ENCODE results near the gene VENTX.
"Not testable (repeated sequence)": the region's sequence is repeated elsewhere in the genome, so short reads cannot be mapped to it uniquely, and the experiment has no call there.

The VENTX gene

DNA sequence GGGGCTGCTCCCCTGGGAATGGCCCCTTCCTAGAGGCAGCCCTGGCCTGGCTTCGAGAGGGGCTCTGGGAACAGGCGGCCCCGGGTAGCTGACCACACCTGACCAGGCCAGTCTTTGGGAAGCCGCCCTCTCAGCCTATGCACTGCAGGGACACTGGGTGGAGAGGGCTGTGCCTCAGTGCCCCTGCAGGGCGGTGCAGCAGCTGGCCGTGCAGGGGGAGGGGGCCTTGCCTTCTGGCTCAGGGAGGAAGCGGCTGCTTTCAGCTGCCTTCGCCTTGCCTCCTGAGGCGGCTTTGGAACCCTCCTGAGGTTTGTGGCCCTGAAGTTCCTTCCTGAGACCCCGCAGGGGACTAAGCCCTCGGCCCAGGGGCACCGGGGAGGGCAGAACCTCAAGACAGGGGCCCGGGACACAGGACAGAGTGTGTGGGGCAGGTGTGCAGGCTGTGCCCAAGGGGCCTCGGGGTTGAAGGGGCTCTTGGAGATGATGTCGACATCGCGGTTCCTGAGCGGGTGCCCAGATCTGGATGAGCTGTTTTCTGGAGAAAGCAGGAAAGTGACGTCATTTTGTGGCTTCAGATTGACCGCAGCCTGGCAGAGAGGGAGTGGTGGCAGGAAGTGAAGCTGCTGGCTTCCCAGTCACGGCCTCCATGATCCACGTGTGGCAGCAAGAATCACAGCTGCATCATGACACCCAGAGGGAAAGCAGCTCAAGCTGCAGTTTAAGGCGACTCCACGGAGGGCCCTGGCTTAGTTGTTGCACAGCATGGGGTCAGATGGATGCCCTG lies 21.4 kb downstream of the VENTX start:
- no peak for DNase-seq

DNA sequence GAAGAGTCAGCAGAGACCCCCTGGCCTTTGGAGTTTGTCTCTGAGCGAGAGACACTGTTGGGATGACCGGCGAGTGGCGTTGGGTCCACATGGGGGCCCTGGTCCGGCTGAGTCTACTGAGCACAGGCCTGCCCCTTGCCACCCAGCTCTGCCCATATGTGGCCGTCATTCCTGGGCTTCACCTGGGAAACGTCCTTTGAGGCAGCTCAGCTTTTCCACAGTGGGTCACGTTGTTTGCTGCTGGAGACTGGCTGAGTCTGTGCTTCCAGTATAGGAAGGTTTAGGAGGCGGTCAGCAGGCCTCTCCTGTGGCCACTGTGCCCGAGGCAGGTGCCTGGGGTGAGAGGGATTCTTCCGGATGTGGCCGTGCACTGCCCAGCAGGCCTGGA lies 21.9 kb downstream of the VENTX start:
- DNase-seq: no peak

DNA sequence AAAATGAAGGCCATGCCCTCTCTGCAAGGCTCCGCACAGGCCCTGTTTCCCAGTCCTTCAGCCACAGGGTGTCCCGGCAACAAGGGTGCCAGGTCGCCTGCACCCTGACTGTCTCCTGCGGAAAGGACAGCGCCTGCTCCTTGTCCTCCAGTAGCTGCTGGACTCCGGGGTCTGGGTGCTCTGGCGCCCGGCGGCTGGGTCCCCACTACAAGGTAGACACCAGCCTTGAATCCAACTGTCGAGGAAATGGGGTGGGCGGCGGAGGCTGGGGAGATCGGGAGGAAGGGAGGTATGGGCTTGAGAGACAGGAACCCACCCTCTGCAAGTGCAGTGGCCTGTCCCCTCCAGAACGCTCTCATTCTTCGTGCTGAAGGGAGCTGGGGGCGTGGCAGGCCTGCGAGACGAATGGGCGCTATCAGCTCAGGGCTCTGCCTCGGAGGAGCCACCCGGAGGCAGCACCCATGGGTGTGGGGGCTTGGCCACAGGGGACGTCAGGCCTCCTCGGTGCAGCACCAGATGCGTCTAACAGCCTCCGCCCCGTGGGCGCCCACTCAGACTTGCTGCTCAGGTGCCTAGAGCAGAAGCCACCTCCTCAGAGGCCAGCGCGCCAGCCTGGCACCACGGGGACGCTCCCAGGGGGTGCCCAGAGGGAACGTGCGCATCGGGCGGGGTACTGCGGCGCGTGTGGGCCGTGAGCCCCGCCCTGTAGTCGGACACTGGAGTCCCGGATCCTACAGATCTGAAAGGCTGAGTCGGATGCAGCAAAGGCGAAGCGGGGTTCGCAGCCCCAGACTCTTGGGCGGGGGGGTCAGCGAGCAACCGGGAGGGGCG lies 23.5 kb downstream of the VENTX start:
- no peak for DNase-seq

DNA sequence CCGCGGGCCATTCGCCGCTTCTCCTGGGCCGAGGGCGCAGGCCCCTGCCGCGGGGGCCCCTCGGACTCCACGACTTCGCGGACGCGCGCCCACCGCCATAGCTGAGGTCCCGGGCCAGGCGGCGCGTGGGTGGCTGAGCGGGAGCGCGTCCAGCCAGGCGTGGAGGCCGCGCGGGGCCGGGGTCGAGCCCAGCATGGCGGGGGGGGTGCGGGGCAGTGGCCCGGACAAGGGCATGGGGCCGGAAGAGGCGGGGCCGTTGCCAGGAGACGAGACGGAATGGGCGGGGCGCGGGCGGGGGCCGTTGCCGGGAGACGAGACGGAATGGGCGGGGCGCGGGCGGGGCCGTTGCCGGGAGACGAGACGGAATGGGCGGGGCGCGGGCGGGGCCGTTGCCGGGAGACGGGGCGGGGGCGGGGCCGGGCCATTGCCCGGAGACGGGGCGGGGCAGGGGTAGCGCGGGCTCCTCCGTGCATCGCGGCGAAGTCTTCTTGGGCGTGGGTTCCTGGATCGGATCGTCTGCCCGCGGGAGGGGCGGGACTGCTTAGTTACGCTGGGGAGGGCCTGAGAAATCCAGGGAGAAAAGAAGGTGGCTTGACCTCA lies 24.2 kb downstream of the VENTX start:
- no peak for DNase-seq

DNA sequence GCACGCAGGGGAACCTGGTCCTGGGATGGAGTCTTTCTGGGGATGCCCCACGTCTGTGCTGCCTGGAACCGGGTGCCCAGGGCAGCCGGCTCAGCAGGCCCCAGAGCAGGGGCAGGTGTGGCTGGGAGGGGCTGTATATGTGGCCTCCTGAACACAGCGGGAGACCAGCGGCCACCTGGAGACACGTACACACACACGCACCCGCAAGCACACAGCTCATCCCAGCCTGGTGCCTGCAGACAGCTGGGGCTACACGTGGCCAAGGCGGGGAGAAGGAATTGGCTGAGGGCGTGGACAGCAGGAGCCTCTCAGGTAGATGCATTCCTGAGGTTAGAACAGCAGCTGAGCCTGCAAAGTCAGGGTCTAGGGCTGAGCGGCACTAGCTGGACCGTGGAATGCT lies 25.0 kb downstream of the VENTX start:
- no peak for DNase-seq

DNA sequence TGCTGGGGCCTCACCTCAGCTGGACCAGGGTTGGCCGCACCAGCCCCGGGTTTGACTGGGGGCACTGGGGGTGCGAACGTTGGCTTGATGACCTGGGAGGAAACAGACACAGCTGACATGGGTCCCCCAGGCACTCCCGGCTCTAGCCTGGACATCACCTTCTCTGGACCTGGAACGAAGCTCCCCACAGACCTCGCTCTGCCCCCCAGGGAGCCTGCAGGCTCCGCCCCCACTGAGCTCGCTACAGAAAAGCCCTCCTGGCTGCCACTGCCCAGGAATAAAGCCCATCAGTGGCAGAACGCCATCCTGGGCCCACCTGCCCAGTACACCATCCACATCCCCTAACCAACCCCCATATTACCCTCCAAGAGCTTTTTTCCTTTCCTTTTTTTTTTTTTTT lies 26.0 kb downstream of the VENTX start:
- DNase-seq: no peak

DNA sequence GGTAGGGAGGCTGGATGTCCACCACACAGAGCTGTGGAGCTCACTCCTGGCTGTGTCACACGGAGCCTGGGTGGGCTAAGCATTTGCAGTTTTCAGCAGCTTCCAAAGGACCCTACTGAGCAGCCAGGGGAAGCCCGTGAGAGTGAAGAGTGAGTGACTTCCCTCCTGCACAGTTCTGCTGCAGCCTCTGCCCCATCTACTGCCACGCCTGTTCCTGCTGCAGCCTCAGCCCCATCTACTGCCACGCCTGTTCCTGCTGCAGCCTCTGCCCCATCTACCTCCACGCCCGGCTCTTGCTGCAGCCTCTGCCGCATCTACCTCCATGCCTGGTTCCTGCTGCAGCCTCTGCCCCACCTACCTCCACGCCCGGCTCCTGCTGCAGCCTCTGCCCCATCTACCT lies 26.8 kb downstream of the VENTX start:
- DNase-seq: no peak

DNA sequence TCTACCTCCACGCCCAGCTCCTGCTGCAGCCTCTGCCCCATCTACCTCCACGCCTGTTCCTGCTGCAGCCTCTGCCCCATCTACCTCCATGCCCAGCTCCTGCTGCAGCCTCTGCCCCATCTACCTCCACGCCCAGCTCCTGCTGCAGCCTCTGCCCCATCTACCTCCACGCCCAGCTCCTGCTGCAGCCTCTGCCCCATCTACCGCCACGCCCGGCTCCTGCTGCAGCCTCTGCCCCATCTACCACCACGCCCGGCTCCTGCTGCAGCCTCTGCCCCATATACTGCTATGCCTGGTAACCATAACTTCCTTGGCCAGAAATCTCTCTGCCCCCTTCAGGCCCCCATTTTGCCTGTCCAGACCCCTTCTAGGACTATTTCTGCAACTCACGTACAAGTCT lies 27.4 kb downstream of the VENTX start:
- not testable (repeated sequence) for DNase-seq

DNA sequence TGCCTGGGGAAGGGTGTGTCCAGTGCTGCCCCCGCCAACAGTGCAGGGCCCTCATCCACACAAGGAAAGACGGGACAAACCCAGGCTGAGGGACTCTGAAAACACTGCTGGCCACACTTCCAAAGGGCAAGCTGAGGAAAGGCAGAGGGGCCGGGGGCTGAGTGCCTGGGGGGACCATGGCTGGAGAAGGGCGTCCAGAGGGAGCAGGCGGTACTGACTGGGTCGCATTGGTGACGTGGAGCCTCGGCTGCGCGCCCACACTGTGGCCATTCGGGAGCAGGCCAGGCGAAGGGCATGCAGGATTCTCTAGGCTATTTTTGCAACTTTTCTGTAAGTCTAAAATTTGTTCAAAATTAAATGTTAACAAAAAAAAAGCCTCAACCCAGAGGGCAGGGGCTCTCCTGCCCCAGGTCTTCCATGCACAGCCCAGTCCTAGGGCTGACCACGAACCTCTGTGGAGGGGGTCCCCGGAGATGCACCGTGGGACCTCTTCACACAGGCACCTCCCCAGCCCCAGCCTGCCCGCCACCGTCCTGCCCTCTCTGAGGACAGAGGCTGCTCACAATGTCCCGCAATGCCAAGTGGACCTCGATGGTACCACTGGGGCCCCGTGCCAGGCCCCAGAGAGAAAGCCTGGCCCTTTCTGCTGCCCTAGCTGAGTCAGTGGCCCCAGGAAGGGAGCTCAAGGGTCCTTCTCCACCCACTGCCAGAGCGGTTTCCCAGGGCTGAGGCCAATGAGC lies 28.6 kb downstream of the VENTX start:
- no peak for DNase-seq

DNA sequence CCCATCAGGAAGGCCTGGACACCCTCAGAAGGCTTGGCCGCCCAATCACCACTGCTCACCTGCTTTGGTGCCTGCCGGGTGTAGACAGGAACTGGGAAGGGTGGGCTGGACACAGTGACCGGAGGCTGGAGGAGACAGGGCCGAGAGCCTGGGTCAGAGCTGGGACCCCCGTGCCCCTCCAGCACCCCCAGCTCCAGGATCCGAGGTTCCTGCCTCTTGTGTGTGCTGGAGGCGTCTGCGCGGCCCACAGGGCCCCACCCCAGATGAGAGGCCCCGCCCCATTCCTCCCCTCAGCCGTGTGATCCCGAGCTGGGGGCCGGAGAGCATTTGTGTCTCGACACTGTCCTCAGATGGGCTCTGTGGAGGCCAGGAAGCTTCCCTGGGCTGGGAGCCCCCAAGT lies 29.6 kb downstream of the VENTX start:
- no peak for DNase-seq

DNA sequence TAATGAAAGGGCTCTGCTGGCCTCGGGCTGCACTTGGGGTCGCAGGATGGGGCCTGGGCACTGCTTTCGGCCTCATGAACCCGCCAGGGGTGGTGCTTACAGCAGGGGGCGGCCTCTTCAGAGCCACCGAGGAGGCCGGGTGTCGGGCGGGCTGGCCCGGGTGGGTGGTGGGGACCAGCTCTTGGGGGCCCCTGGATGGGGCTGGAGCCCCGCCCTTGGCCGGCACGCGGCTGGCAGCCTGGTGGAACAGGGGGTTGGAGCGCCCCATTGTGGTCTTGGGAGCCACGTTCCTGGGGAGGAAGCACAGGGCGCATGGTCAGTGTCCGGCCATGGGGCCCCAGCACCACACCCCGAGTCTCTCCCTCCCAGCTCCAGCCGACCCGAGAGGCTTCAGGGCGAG lies 30.2 kb downstream of the VENTX start:
- DNase-seq: no peak

DNA sequence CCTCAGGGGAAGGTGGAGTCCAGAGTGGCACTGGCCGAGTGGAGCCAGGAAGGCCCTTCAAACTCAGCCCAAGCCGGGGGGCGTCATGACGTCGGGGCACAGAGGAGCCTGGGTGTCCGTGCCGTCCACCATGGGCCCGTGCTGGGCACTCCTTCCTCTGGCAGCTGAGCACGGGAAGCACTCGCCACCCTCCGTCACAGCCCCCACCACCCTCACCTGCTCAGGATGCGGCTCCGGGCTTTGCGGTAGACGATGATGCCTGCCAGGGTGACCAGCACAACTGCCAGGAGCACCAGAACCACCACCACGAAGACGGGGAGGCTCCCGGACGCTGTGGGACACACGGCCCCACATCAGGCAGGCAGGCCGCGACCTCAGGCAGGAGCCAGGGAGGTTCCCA lies 30.9 kb downstream of the VENTX start:
- DNase-seq: no peak

DNA sequence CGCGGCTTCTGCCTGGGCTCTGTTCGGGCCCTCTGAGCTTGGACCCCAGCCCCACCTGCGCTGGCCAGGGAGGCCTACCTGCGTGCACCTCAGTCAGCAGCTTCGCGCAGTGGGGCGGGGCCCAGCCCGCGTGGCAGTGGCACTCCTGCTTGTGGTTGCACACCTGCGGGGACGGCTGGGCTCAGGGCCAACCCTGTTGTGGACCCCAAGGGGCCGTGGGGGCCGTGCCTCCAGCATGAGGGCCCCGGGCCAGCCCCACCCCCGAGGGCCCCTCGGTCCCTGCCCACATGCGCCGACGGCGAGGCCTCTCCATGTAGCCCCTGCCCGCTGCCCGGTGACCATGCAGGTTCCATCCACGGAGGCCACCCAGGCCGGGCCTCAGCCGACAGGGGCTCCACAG lies 31.7 kb downstream of the VENTX start:
- no peak for DNase-seq

DNA sequence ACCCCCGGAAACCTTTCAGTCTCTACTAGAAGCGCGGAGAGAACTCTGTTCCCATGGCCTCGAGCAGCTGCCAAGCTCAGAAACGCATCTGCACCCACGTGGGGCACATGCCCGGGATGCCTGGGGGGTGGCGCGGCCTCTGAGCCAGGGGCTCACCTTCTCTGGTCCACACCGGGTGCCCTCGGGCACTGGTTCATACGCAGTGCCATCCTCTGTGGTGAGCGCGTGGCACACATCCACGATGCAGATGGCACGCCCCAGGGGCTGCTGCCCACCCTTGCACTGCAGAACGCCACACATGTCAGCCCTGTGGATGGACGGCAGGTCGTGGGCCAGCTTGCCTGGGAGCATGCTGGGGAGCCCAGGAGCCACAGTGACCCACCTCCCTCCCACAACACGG lies 32.5 kb downstream of the VENTX start:
- no peak for DNase-seq

DNA sequence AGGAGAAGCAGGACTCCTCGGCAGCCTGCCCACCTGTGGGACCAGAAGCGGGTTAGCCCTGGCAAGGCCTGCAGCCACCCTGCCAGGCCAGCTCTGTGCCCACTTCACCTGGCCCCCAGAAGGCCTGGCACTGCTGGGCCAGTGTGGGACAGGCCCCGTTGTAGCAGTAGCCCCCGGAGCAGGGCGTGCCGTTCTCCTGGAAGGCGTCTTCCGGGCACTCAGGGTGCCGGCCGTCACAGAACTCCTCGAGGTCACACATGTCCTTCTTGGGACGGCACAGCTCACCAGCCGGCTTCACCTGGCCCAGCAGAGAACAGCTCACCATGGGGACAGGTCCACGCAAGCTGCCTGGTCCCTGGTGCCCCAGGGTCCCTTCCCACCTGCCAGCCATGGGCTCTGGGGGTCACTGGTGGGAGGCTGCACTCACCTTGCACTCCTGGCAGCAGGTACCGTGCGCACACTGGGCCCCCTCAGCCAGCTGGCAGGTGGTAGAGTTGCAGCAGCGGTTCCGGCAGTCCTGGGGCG lies 33.2 kb downstream of the VENTX start:
- DNase-seq: no peak

DNA sequence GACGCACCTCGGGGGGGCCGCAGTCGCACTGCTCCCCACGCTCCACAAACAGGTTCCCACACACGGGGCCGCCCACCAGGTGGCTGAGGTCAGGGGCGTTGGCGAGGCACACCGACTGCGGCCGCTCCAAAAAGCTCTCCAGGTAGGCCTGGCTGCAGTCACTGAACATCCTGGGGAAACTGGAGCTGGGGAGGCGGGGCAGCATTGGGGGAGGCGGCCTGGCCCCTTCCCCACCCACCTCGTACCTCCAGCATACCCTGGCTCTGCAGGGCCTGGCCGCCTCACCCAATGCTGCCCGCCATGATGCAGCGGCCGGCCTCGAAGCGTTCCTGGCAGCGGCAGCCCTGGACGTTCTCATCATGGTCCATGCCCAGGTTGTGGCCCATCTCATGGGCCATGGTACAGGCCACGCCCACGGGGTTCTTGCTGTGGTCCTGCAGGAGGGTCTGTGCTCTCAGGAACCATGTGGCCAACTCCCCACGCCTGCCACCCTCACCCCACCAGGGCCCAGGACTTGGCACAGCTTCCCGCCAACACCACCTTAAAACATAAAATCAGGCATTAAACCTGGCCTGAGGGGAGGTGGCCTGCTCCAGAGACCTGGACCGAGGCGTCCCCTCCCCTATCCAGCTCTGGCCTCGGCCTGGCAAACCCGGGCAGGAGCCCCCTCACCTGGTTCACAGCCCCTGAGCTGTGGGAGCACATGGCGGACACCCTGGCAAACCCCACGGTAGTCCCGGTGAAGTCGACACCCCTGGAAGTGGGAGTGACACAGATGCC lies 34.1 kb downstream of the VENTX start:
- no peak for DNase-seq

DNA sequence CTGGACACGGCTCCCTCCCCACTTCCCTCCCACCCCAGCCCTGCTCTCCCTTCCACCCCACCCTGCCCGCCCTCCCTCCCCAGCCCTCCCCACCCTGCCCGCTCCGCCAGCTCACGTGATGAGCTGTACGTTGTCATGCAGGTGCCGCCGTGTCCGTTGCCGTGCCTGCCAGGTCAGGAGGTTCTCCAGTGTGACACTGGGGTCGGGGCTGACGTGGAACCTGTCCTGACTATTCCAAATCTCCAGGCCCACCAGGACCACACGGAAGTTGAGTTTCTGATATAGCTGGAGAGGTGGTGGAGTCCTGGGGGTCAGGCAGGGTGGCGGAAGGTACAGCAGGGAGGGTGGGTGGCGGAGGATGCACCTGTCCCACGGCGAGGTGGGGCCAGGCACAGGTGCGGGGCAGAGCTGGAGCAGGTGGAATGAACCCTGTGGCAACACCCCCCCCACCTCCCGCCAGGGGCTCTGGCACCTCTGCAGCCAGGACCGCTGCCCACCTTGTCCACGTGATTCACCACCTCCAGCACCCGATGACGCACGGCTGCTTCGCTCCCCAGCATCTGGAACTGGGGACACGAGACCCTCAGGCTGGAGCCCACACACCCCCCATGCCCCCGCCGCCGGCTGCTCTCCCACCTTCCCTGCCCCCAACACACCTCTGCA lies 34.8 kb downstream of the VENTX start:
- no peak for DNase-seq

DNA sequence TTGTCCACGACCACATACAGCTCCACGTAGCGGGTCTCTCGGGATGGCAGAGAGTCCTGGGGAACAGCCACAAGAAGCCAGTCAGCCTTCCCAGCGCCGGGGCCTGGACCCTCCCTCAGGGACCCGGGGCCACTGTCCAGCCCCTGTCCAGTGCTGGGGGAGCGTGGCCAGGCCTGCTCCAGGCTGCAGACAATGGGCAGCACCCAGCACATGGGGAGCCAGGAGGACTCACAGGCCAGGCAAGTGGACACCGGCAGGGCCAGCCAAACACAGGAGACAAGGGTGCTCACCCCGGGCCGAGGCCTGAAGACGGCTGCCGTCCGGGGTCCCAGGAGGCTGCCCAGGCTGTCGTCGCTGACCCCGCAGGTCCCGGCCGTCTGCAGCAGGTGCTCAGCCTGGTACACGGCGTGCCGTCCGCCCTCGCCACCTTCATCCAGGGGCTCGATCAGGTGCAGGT lies 35.3 kb downstream of the VENTX start:
- no peak for DNase-seq

DNA sequence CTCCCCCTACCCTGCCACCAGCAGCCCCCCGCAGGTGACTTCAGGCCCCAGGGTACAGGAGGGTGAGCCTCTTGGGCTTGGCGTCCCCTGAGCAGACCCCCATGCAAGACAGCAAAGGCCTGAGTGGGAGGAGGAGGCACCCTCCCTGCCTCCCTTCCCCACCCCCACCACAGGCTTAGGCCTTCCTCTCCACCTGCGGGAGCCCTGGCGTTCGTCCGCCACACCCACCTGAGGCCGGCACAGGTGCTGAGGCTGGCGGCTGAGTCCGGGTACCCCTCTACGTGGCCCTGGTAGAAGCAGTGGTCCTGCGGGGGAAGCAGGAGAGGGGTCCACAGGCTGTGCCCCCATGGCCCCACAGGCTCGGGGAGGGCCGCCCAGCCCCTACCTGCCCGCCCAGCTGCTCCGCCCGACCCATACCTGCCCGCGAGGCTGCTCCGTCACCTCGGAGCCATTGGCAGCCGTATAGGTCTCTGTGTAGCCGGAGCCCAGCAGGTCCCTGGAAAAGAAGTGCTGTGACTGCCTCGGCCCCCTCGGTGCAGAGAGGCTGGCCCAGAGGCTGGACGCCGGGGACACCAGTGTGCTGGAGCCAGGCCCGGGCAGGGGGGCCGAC lies 36.0 kb downstream of the VENTX start:
- no peak for DNase-seq

DNA sequence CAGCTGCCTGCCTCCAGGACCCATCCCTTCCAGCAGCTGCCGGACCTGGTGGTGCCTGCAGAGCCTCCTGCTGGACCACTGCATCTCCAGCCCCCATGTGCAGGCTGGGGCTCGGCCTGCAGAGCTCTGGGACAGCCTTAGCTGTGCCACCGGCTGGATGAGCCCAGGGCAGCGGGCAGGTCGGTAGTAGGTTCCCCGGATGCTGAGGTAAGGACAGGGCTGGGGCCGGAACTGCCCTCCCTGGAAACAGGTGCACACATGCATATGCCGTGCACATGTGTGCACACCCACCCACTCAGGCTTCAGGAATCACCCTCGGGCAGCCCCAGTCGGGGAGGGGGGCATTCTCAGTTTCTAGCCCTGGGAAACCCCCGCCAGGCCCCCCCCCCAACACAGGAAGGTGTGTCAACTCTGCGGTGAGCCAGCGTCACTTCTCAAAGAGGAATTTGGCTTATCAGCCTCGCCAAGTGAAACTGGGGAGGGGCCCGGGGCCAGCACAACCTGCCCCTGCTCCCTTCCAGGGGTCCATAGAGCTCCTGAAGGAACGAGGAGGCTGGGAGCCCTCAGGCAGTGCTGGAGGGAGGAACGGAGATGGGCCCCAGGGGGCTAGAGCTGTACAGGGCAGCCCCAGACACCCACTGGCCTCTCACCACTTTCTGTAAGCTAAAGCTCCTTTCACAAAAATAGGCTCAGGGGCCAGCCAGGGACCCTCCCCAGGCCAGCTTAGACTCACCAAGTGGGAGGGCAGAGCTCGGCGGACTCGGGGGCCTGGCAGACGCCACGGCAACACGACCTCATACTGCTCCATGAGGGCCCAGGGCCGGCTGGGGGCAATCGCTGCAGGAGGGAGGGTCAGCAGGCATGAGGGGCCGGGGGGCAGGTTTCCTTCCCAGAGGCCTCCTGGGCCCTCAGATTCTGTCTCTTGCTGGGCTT lies 37.4 kb downstream of the VENTX start:
- no peak for DNase-seq

All from DMS 273 treated with DMSO at 0.1 percent for 48 hours (cell line).